Mesenchymal stem cell (in vitro differentiated cells and primary cell): ENCODE results near the gene ZFP36L1.

Source experiments
- DNase-seq: peaks from one replicate; pipeline ENCODE4 v3.0.0-alpha.2; 2013
- H2AFZ ChIP-seq: one replicate; pipeline ENCODE4 v1.6.1; 2013; ENCODE audit warnings: low read depth, mild to moderate bottlenecking, control low read depth, inconsistent platforms, low read length, moderate library complexity
- H2AK5ac ChIP-seq: 2 replicates; pipeline ENCODE4 v1.6.1; 2013; ENCODE audit warnings: low read length, moderate library complexity, mild to moderate bottlenecking, inconsistent platforms; ENCODE audit not compliant: severe bottlenecking
- H2BK120ac ChIP-seq: one replicate; pipeline ENCODE4 v1.6.1; 2013; ENCODE audit warnings: low read depth, mild to moderate bottlenecking, inconsistent platforms, low read length, moderate library complexity
- H2BK12ac ChIP-seq, 2 experiments: one replicate each; pipeline ENCODE4 v1.6.1; 2013; ENCODE audit warnings: inconsistent platforms in 2 of 2, low read length in 2 of 2, mild to moderate bottlenecking in 2 of 2, moderate library complexity in 2 of 2, control low read depth in 1 of 2
- H2BK15ac ChIP-seq: one replicate; pipeline ENCODE4 v1.6.1; 2013; ENCODE audit warnings: mild to moderate bottlenecking, low read depth, inconsistent platforms; ENCODE audit not compliant: poor library complexity, severe bottlenecking
- H2BK5ac ChIP-seq: 2 replicates; pipeline ENCODE4 v1.6.1; 2013; ENCODE audit warnings: low read depth, mild to moderate bottlenecking, low read length, control low read depth, inconsistent platforms; ENCODE audit not compliant: poor library complexity, severe bottlenecking
- H3K14ac ChIP-seq, 2 experiments: one replicate each; pipeline ENCODE4 v1.6.1; 2013; ENCODE audit warnings: inconsistent platforms in 2 of 2, low read length in 2 of 2, control low read depth in 1 of 2, mild to moderate bottlenecking in 1 of 2, moderate library complexity in 1 of 2
- H3K18ac ChIP-seq, 2 experiments: one replicate each; pipeline ENCODE4 v1.6.1; 2013; ENCODE audit warnings: inconsistent platforms in 2 of 2, low read length in 2 of 2, control low read depth in 1 of 2, low read depth in 1 of 2, mild to moderate bottlenecking in 1 of 2
- H3K23ac ChIP-seq, 2 experiments: one replicate each; pipeline ENCODE4 v1.6.1; 2013; ENCODE audit warnings: inconsistent platforms in 2 of 2, low read length in 2 of 2, mild to moderate bottlenecking in 2 of 2, moderate library complexity in 2 of 2, control low read depth in 1 of 2
- H3K27ac ChIP-seq: 2 replicates; pipeline ENCODE4 v1.5.1; 2013; ENCODE audit warnings: mild to moderate bottlenecking, moderate library complexity, low read length, control low read depth, inconsistent platforms; ENCODE audit not compliant: poor library complexity, severe bottlenecking
- H3K27me3 ChIP-seq, 2 experiments: 2 replicates each; pipeline versions ENCODE4 v1.6.1 to v1.7.0; 2013; ENCODE audit warnings: low read length in 2 of 2, mild to moderate bottlenecking in 2 of 2, moderate library complexity in 2 of 2, control low read depth in 1 of 2, inconsistent platforms in 1 of 2; ENCODE audit not compliant: control insufficient read depth in 1 of 2, insufficient read depth in 1 of 2
- H3K36me3 ChIP-seq, 2 experiments: 2 replicates each; pipeline versions ENCODE4 v1.6.1 to v1.7.0; 2013; ENCODE audit warnings: low read length in 2 of 2, control low read depth in 1 of 2, inconsistent platforms in 1 of 2, low read depth in 1 of 2, mild to moderate bottlenecking in 1 of 2; ENCODE audit not compliant: insufficient read depth in 2 of 2, control insufficient read depth in 1 of 2
- H3K4ac ChIP-seq, 2 experiments: one replicate each; pipeline ENCODE4 v1.6.1; 2013; ENCODE audit warnings: inconsistent platforms in 2 of 2, low read length in 2 of 2, mild to moderate bottlenecking in 2 of 2, moderate library complexity in 2 of 2, control low read depth in 1 of 2, low read depth in 1 of 2
- H3K4me1 ChIP-seq: 2 replicates; pipeline ENCODE4 v1.6.1; 2013; ENCODE audit warnings: low read depth, low read length, control low read depth; ENCODE audit not compliant: control insufficient read depth, insufficient read depth
- H3K4me2 ChIP-seq: 2 replicates; pipeline ENCODE4 v1.6.1; 2013; ENCODE audit warnings: low read length, mild to moderate bottlenecking, inconsistent platforms; ENCODE audit not compliant: poor library complexity, severe bottlenecking
- H3K4me3 ChIP-seq, 2 experiments: 2 replicates each; pipeline versions ENCODE4 v1.5.1 to v1.7.0; 2013; ENCODE audit warnings: low read length in 2 of 2, mild to moderate bottlenecking in 2 of 2, control low read depth in 1 of 2, low read depth in 1 of 2; ENCODE audit not compliant: insufficient read depth in 1 of 2
- H3K79me1 ChIP-seq: replicated peaks from 2 replicates; pipeline ENCODE4 v1.6.1; 2013; ENCODE audit warnings: mild to moderate bottlenecking, control low read depth, low read length, inconsistent platforms; ENCODE audit not compliant: poor library complexity, severe bottlenecking
- H3K9ac ChIP-seq: 2 replicates; pipeline ENCODE4 v1.7.0; 2013; ENCODE audit warnings: mild to moderate bottlenecking, low read length, moderate library complexity
- H3K9me3 ChIP-seq: 2 replicates; pipeline ENCODE4 v1.7.0; 2013; ENCODE audit warnings: mild to moderate bottlenecking, low read length; ENCODE audit not compliant: control insufficient read depth
- H4K8ac ChIP-seq: one replicate; pipeline ENCODE4 v1.6.1; 2013; ENCODE audit warnings: inconsistent platforms, mild to moderate bottlenecking, low read length, moderate library complexity
- H4K91ac ChIP-seq: one replicate; pipeline ENCODE4 v1.6.1; 2013; ENCODE audit warnings: mild to moderate bottlenecking, low read length, inconsistent platforms
- WGBS: methylation state at CpG from one replicate; pipeline ENCODE4 v1.1.7; 2013; ENCODE audit warnings: mixed read lengths; 5-methylcytosine and 5-hydroxymethylcytosine counted together

Gene ZFP36L1

DNA sequence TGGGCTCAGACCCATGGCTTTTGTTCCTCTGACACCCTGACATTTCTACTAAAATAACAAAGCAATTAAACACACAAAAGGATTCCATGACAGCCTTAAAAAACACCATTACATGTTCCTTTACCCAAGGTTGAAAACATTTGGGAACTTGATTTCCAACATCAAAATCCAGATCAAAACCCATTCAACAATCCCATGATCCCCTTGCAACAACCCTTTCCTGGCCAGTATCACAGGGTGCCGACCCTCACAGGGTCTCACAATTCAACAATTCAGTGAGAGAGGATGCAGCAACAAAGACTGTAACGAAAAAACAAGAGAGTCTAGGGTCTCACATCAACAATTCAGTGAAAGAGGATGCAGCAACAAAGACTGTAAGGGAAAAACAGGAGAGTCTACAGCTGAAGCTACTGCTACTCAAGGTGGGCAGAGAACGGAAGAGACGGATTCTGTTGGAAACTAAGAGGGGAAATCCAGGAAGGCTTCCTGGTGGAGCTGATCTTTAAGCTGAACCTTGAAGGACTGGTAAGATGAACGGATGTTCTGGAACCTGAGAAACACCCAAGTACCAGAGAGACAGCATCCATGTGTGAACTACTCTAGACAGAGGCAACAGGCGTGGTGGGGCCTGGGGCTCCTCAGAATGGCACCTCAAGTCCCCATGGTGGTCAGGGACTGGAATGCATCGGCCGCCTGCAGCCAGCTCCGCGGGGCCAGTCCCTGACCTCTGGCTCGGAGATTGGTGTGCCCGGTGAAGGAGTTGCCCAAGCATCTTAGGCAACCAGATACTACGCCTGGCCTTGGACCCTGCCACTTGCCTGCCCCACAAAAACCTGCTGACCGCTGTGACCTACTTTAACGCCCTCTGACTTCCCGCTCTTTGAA is 22.7 kb upstream of the ZFP36L1 start:
- H2BK120ac ChIP-seq: peak overlapping the region; percentile 94
- H3K18ac ChIP-seq: peak overlapping the region; percentile 84 to 99
- H3K4ac ChIP-seq: peak overlapping the region; percentile 79 to 100
- 88% methylated on average over 16 of the region's 16 CpGs for WGBS
- no peaks in the 10 kb centered on the region for H3K9me3 ChIP-seq
- H2BK12ac ChIP-seq: peak overlapping the region; percentile 9 to 99
- H2AK5ac ChIP-seq: peak overlapping the region; percentile 92
- H2BK15ac ChIP-seq: peak overlapping the region; percentile 87
- peak overlapping the region in 1 of 2 experiments; percentile 95 for H3K14ac ChIP-seq
- no peak overlapping the region for H2AFZ ChIP-seq
- no peak for DNase-seq
- H3K4me2 ChIP-seq: peak overlapping the region; percentile 50
- H3K36me3 ChIP-seq: no peaks in the 10 kb centered on the region
- H3K4me3 ChIP-seq: peak overlapping the region in 1 of 2 experiments; percentile 71
- no peaks in the 10 kb centered on the region for H3K27me3 ChIP-seq
- H3K4me1 ChIP-seq: peaks cover 49% of the 10 kb centered on the region
- peak overlapping the region; percentile 91 for H3K9ac ChIP-seq
- peak overlapping the region; percentile 99 for H4K8ac ChIP-seq
- peak overlapping the region in 1 of 2 experiments; percentile 97 for H3K23ac ChIP-seq
- peak overlapping the region; percentile 99 for H4K91ac ChIP-seq
- H3K27ac ChIP-seq: peak overlapping the region; percentile 98
- H2BK5ac ChIP-seq: peak overlapping the region; percentile 99
- peaks cover 23% of the 10 kb centered on the region for H3K79me1 ChIP-seq

DNA sequence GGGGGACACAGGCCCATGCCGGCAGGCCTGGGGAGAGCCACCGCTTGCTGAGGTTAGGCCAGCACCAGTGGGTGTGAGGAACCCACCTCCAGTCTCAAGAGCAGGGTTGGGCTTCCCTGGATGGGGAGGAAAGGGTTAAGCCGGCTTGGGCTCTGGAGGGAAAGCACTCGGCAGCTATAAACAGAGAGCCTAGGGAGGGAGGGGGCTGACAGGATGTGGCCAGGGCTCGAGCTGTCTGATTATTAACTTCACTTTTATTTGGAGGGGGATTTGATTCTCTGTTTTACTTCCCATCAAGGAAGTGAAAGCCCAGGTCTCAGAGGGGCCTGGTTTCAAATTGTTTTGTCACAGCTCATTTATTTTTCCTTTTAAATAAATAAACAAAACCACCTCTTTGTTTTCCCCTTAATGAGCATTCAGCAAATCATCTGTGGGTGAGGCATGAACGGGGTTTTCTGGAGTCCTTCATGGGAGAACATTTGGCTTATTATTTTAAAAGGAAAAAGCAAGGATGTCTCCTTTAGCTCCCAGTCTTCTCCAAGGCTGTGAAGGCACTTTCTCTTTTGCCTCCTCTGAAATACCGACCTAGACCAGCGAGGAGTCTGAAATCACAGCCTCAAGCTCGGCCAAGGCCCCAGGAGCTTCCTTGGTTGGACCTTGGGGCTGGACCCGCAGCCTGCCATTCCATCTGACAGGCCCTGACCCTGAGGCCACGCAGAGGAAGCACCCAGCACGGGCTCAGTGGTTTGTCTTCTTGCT is 21.9 kb upstream of the ZFP36L1 start:
- Histone ChIP-seq H3K27me3 (no peaks in the 10 kb centered on the region), H3K4me1 (peaks cover 49% of the 10 kb centered on the region), H4K8ac (peak overlapping the region; percentile 95), H2BK5ac (peak overlapping the region; percentile 99), H3K23ac (peak overlapping the region; percentile 55 to 77), H2AFZ (no peak overlapping the region), H3K79me1 (peaks cover 24% of the 10 kb centered on the region), H3K4me3 (peak overlapping the region in 1 of 2 experiments; percentile 71), H2BK15ac (peak overlapping the region; percentile 52), H3K18ac (peak overlapping the region; percentile 98 to 99), H3K9me3 (no peaks in the 10 kb centered on the region), H2AK5ac (peak overlapping the region; percentile 98), H4K91ac (peak overlapping the region; percentile 100), H2BK120ac (peak overlapping the region; percentile 96), H3K4me2 (peak overlapping the region; percentile 52), H3K27ac (peak overlapping the region; percentile 98), H3K9ac (peak overlapping the region; percentile 91), H2BK12ac (peak overlapping the region; percentile 99 to 100), H3K36me3 (no peaks in the 10 kb centered on the region), H3K4ac (peak overlapping the region; percentile 99 to 100), H3K14ac (peak overlapping the region in 1 of 2 experiments; percentile 95)
- DNase-seq: peak; percentile 82
- WGBS: 2% methylated on average over 10 of the region's 12 CpGs

DNA sequence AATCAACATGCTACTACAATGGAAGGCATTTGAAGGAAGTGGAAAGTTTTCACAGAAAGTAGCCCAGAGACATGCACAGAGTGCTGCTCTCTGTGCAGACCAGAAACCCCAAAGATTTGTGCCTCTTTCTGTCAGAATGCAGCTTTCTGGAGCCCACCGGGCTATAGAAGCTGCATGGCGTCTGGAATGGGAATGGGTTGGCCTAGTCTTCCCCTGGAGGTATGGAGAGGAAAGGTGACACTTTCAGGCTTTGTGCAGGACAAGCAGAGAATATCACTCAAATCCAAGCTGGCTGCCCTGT is 21.3 kb upstream of the ZFP36L1 start:
- Histone ChIP-seq H3K4me3 (peak overlapping the region in 1 of 2 experiments; percentile 71), H3K18ac (peak overlapping the region; percentile 98 to 99), H2AFZ (no peak overlapping the region), H4K91ac (peak overlapping the region; percentile 100), H2BK5ac (peak overlapping the region; percentile 60), H2AK5ac (peak overlapping the region; percentile 98), H2BK15ac (peak overlapping the region; percentile 52), H3K79me1 (peaks cover 24% of the 10 kb centered on the region), H3K27ac (peak overlapping the region; percentile 98), H3K14ac (peak overlapping the region in 1 of 2 experiments; percentile 78), H3K9ac (peak overlapping the region; percentile 91), H3K27me3 (no peaks in the 10 kb centered on the region), H2BK12ac (peak overlapping the region; percentile 99 to 100), H3K4ac (peak overlapping the region; percentile 98 to 99), H3K4me2 (peak overlapping the region; percentile 52), H3K36me3 (no peaks in the 10 kb centered on the region), H4K8ac (peak overlapping the region; percentile 95), H3K9me3 (no peaks in the 10 kb centered on the region), H3K23ac (peak overlapping the region; percentile 46 to 55), H3K4me1 (peaks cover 45% of the 10 kb centered on the region), H2BK120ac (peak overlapping the region; percentile 96)
- peak; percentile 24 for DNase-seq
- WGBS: 18% methylated on average over 2 of the region's 2 CpGs
